ENCODE data around the gene ERBIN.

DNA sequence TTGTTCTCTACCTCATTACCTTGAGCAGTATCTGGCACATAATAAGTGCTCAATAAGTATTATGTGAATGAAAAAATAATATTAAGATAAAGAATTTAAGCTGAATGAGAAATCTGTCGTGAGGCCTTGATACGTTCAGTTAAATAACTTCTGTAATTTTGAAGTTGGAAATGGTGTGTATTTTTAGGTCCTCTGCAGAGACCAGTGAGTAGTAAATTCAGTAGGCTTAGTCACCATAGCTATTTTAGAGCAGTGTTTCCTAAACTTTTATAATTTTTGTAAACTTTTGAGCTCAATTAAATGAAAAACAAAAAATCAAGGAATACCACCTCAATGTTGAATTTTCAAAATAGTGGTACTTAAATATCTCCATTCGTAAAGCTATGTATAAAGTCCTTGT lies 25.0 kb downstream of the ERBIN start:
- TF ChIP-seq, protein P1, sequence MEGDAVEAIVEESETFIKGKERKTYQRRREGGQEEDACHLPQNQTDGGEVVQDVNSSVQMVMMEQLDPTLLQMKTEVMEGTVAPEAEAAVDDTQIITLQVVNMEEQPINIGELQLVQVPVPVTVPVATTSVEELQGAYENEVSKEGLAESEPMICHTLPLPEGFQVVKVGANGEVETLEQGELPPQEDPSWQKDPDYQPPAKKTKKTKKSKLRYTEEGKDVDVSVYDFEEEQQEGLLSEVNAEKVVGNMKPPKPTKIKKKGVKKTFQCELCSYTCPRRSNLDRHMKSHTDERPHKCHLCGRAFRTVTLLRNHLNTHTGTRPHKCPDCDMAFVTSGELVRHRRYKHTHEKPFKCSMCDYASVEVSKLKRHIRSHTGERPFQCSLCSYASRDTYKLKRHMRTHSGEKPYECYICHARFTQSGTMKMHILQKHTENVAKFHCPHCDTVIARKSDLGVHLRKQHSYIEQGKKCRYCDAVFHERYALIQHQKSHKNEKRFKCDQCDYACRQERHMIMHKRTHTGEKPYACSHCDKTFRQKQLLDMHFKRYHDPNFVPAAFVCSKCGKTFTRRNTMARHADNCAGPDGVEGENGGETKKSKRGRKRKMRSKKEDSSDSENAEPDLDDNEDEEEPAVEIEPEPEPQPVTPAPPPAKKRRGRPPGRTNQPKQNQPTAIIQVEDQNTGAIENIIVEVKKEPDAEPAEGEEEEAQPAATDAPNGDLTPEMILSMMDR (IDR thresholded peaks at IDR 0.05) = no peak
- TF ChIP-seq ZNF138 (CRISPR knock-in tag; conservative IDR thresholded peaks at IDR 0.05) = no peak
- no peak for TF ChIP-seq JUN (CRISPR knock-in tag; IDR thresholded peaks at IDR 0.05)
- TF ChIP-seq CREB1 (CRISPR knock-in tag; IDR thresholded peaks at IDR 0.05) = no peak
- TF ChIP-seq, protein P2, sequence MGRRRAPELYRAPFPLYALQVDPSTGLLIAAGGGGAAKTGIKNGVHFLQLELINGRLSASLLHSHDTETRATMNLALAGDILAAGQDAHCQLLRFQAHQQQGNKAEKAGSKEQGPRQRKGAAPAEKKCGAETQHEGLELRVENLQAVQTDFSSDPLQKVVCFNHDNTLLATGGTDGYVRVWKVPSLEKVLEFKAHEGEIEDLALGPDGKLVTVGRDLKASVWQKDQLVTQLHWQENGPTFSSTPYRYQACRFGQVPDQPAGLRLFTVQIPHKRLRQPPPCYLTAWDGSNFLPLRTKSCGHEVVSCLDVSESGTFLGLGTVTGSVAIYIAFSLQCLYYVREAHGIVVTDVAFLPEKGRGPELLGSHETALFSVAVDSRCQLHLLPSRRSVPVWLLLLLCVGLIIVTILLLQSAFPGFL (CRISPR knock-in tag; IDR thresholded peaks at IDR 0.05; ENCODE audit: borderline replicate concordance) = no peak
- no peak for TF ChIP-seq ETV6 (CRISPR knock-in tag; IDR thresholded peaks at IDR 0.05)
- TF ChIP-seq, protein P3, sequence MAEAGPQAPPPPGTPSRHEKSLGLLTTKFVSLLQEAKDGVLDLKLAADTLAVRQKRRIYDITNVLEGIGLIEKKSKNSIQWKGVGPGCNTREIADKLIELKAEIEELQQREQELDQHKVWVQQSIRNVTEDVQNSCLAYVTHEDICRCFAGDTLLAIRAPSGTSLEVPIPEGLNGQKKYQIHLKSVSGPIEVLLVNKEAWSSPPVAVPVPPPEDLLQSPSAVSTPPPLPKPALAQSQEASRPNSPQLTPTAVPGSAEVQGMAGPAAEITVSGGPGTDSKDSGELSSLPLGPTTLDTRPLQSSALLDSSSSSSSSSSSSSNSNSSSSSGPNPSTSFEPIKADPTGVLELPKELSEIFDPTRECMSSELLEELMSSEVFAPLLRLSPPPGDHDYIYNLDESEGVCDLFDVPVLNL (CRISPR knock-in tag; IDR thresholded peaks at IDR 0.05; ENCODE audit: borderline replicate concordance, low read depth) = no peak
- TF ChIP-seq ZNF121 (CRISPR knock-in tag; IDR thresholded peaks at IDR 0.05) = no peak
- TF ChIP-seq, protein P4, sequence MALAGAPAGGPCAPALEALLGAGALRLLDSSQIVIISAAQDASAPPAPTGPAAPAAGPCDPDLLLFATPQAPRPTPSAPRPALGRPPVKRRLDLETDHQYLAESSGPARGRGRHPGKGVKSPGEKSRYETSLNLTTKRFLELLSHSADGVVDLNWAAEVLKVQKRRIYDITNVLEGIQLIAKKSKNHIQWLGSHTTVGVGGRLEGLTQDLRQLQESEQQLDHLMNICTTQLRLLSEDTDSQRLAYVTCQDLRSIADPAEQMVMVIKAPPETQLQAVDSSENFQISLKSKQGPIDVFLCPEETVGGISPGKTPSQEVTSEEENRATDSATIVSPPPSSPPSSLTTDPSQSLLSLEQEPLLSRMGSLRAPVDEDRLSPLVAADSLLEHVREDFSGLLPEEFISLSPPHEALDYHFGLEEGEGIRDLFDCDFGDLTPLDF (CRISPR knock-in tag; IDR thresholded peaks at IDR 0.05) = no peak

Data from WTC11 (cell line).